GM12878 (cell line): ENCODE measurements around the gene LIN28B. TPM values are rescaled to one million over a fixed set of nuclear protein-coding genes. Genes with fewer than 3 reads are reported as not detected.
"Not testable (repeated sequence)": the region's sequence is repeated elsewhere in the genome, so short reads cannot be mapped to it uniquely, and the experiment has no call there.

Source experiments
- ATAC-seq: fragments of 200-7000 bp; cut with Tn5 transposase; 3 replicates; pipeline ENCODE4 v1.9.1; 2020; ENCODE audit warnings: mild to moderate bottlenecking, moderate library complexity
- BruUV-seq: library from RNA; stranded (reverse); fragments of 400-500 nt; replicated peaks from 2 replicates; lab custom pipeline; 2021; lab: Mats Ljungman, UMichigan
- CTCF ChIA-PET: fragments of 300-600 bp; sonication (Branson Sonifier 250); formaldehyde crosslinking; extraction: SDS; loops from one replicate; lab custom pipeline; 2021; ENCODE audit warnings: inconsistent platforms; lab: Yijun Ruan, JAX
- POLR2A ChIA-PET: fragments of 350-600 bp; formaldehyde crosslinking; extraction: SDS; loops from one replicate; lab custom pipeline; 2021; ENCODE audit warnings: inconsistent platforms; lab: Charles Lee
- RAD21 ChIA-PET: fragments of 300-600 bp; sonication (Branson Sonifier 250); formaldehyde crosslinking; loops from one replicate; lab custom pipeline; 2023; ENCODE audit warnings: antibody characterized with exemption; ENCODE audit not compliant: unreplicated experiment; lab: Charles Lee
- SMC1A ChIA-PET: fragments of 300-600 bp; sonication (Branson Sonifier 250); formaldehyde crosslinking; loops from one replicate; lab custom pipeline; 2023; ENCODE audit not compliant: unreplicated experiment, uncharacterized antibody; lab: Charles Lee
- DNase-seq: peaks from one replicate; pipeline ENCODE4 v3.0.0-alpha.2; 2011; ENCODE audit warnings: low read depth, low spot score
- FAIRE-seq: peaks from 3 replicates; lab custom pipeline; 2011; peaks lifted over from hg19 to GRCh38; lab: Jason Lieb, UNC
- H2AFZ ChIP-seq: 2 replicates; pipeline ENCODE4 v1.6.0; 2011; ENCODE audit warnings: low read depth, low read length, control low read depth; ENCODE audit not compliant: control insufficient read depth
- H3K27ac ChIP-seq: 2 replicates; pipeline ENCODE4 v1.5.1; 2011; ENCODE audit warnings: control low read depth; ENCODE audit not compliant: control insufficient read depth, insufficient read depth
- H3K27me3 ChIP-seq, 2 experiments: replicated peaks in 1 of 2; 2 replicates each; pipeline versions ENCODE4 v1.6.0 to v1.6.1; 2011; ENCODE audit warnings: low read length in 1 of 2; ENCODE audit not compliant: control insufficient read depth in 2 of 2, insufficient read depth in 2 of 2
- H3K36me3 ChIP-seq, 2 experiments: 2 replicates each; pipeline ENCODE4 v1.5.1; 2011; ENCODE audit warnings: low read length in 1 of 2; ENCODE audit not compliant: control insufficient read depth in 2 of 2, insufficient read depth in 2 of 2
- H3K4me1 ChIP-seq: 2 replicates; pipeline ENCODE4 v1.6.1; 2011; ENCODE audit warnings: mild to moderate bottlenecking, low read length, moderate library complexity, mixed read lengths; ENCODE audit not compliant: control insufficient read depth, insufficient read depth
- H3K4me2 ChIP-seq: 2 replicates; pipeline ENCODE4 v1.6.0; 2011; ENCODE audit warnings: control low read depth; ENCODE audit not compliant: control insufficient read depth, insufficient read depth
- H3K4me3 ChIP-seq: fragments of 200-600 bp; sonication (generic); 2 replicates; pipeline ENCODE4 v1.5.1; 2016
- H3K79me2 ChIP-seq: 2 replicates; pipeline ENCODE4 v1.6.0; 2011; ENCODE audit warnings: low read length; ENCODE audit not compliant: control insufficient read depth, insufficient read depth
- H3K9ac ChIP-seq: 2 replicates; pipeline ENCODE4 v1.8.0; 2011; ENCODE audit warnings: low read length, control low read depth, mixed read lengths; ENCODE audit not compliant: control insufficient read depth, insufficient read depth
- H3K9me3 ChIP-seq: replicated peaks from 3 replicates; pipeline ENCODE4 v1.5.1; 2011; ENCODE audit warnings: mild to moderate bottlenecking, low read length; ENCODE audit not compliant: control insufficient read depth, insufficient read depth
- H4K20me1 ChIP-seq: 2 replicates; pipeline ENCODE4 v1.6.0; 2011; ENCODE audit not compliant: control insufficient read depth, insufficient read depth
- ASH2L ChIP-seq: fragments of 300-600, 200-600 bp; sonication (generic); IDR thresholded peaks from 2 replicates; pipeline ENCODE4 v1.6.1; 2017; ENCODE audit warnings: low read depth, mild to moderate bottlenecking, borderline replicate concordance
- FOXM1 ChIP-seq: IDR thresholded peaks from 2 replicates; pipeline ENCODE4 v1.6.1; 2012; ENCODE audit warnings: low read depth, mild to moderate bottlenecking, inconsistent platforms, low read length, moderate library complexity
- HDAC6 ChIP-seq: fragments of 200-600 bp; sonication (generic); IDR thresholded peaks from one replicate; pipeline ENCODE4 v1.8.0; 2017; ENCODE audit warnings: antibody characterized with exemption; ENCODE audit not compliant: unreplicated experiment
- MEF2A ChIP-seq: IDR thresholded peaks from 2 replicates; pipeline ENCODE4 v1.6.1; 2011; ENCODE audit warnings: low read depth, mild to moderate bottlenecking, low read length, moderate library complexity; ENCODE audit not compliant: insufficient read depth
- NFIC ChIP-seq: IDR thresholded peaks from 2 replicates; pipeline ENCODE4 v1.6.1; 2012; ENCODE audit warnings: low read depth, mild to moderate bottlenecking, inconsistent platforms, low read length, moderate library complexity
- SREBF1 ChIP-seq: IDR thresholded peaks from 2 replicates; pipeline ENCODE4 v1.6.1; 2012; ENCODE audit warnings: mild to moderate bottlenecking, low read length
- SREBF2 ChIP-seq: IDR thresholded peaks from 2 replicates; pipeline ENCODE4 v1.6.1; 2012; ENCODE audit warnings: mild to moderate bottlenecking, low read length
- WGBS: methylation state at CpG from one replicate; pipeline ENCODE4 v1.1.6; 2016; ENCODE audit warnings: low lambda C conversion rate; ENCODE audit not compliant: insufficient replicate concordance, insufficient coverage; ENCODE audit errors: missing lambda C conversion rate; 5-methylcytosine and 5-hydroxymethylcytosine counted together
- in situ Hi-C: fragments of 300-500 bp; cut with MboI; formaldehyde crosslinking; loops from 9 replicates; pipeline ENCODE4 v1.14.3; 2018; ENCODE audit warnings: mixed read lengths
- intact Hi-C: fragments of 100-400 bp; cut with micrococcal nuclease; formaldehyde crosslinking; loops from one replicate; pipeline ENCODE4 v1.14.2; 2022; ENCODE audit not compliant: unreplicated experiment
- polyA plus RNA-seq, 11 experiments: library from polyadenylated mRNA; depleted of rRNA in 4 of 11; unstranded in 6 of 11; stranded (reverse) in 5 of 11; fragments of >200 nt; fragmentation: Nextera tagmentation in 4 of 11; fragmentation: Illumina TruSeq in 1 of 11; extraction: Ambion mirVana in 4 of 11; extraction: Trizol in 1 of 11; gene quantifications; 1 replicate in 1 of 11; 2 replicates in 10 of 11; pipeline versions ENCODE4 v1.2.1 to v1.2.3, GENCODE V29; 2011 to 2016; ENCODE audit warnings: inconsistent platforms in 2 of 11, missing spikeins in 2 of 11, low read depth in 1 of 11
- total RNA-seq, 4 experiments: library from RNA; depleted of rRNA in 3 of 4; stranded (reverse); fragments of >200 nt in 3 of 4; fragmentation: Illumina TruSeq in 1 of 4; extraction: Trizol in 1 of 4; gene quantifications; 2 replicates each; pipeline versions ENCODE4 v1.2.1 to v1.2.3, GENCODE V29; 2013 to 2021
- TF ChIP-seq, protein P1 (sequence below): fragments of 450-650 bp; IDR thresholded peaks from 2 replicates; pipeline ENCODE4 v1.6.1; 2017; ENCODE audit warnings: antibody characterized with exemption, mild to moderate bottlenecking, moderate library complexity
- TF ChIP-seq, protein P2 (sequence below): IDR thresholded peaks from 2 replicates; pipeline ENCODE4 v1.6.1; 2011; ENCODE audit warnings: borderline replicate concordance, low read depth, mild to moderate bottlenecking, moderate library complexity, low read length; ENCODE audit not compliant: insufficient read depth, poor library complexity, severe bottlenecking
- TF ChIP-seq, protein P3 (sequence below), 3 experiments: IDR thresholded peaks in 2 of 3; conservative IDR thresholded peaks in 1 of 3; 2 replicates each; pipeline ENCODE4 v1.5.1; 2011; ENCODE audit warnings: low read depth in 3 of 3, low read length in 3 of 3, mild to moderate bottlenecking in 3 of 3, control low read depth in 2 of 3, moderate library complexity in 2 of 3, inconsistent platforms in 1 of 3, mixed read lengths in 1 of 3; ENCODE audit not compliant: control insufficient read depth in 2 of 3, insufficient read depth in 1 of 3; ENCODE audit errors: extremely low read depth in 1 of 3
- TF ChIP-seq, protein P4 (sequence below): fragments of 450-650 bp; IDR thresholded peaks from 2 replicates; pipeline ENCODE4 v1.6.1; 2016; ENCODE audit warnings: mild to moderate bottlenecking

The LIN28B gene
- total and polyA plus RNA-seq, 10 of the 15 experiments (the other 5 are each of a cell fraction or from before 2014, with no cell fraction given): 0.01 to 2.4 (median 0.09) TPM; not detected in 6

DNA sequence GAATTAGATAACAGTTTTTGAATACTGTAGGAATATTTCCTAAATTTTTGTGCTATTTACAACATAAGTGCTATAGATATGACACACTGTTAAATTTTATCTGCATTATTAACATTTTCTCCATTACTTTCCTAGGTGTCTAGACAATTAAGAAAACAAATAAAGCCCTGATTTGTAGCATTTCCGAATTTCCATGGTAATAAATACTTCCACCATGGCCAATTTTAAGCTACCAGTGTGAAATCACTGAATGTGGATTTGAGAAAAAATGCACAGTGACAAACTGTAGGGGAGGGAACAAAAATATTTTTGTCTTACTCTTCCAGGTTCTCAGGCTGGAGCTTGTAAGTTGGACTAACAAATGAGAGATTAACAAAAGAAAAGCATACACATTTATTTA, 27.9 kb downstream of the LIN28B start (continued):
- TF ChIP-seq ASH2L: no peak
- TF ChIP-seq MEF2A: no peak
- TF ChIP-seq FOXM1: no peak
- no peak for TF ChIP-seq HDAC6
- no peak for TF ChIP-seq NFIC
- TF ChIP-seq, protein P1, sequence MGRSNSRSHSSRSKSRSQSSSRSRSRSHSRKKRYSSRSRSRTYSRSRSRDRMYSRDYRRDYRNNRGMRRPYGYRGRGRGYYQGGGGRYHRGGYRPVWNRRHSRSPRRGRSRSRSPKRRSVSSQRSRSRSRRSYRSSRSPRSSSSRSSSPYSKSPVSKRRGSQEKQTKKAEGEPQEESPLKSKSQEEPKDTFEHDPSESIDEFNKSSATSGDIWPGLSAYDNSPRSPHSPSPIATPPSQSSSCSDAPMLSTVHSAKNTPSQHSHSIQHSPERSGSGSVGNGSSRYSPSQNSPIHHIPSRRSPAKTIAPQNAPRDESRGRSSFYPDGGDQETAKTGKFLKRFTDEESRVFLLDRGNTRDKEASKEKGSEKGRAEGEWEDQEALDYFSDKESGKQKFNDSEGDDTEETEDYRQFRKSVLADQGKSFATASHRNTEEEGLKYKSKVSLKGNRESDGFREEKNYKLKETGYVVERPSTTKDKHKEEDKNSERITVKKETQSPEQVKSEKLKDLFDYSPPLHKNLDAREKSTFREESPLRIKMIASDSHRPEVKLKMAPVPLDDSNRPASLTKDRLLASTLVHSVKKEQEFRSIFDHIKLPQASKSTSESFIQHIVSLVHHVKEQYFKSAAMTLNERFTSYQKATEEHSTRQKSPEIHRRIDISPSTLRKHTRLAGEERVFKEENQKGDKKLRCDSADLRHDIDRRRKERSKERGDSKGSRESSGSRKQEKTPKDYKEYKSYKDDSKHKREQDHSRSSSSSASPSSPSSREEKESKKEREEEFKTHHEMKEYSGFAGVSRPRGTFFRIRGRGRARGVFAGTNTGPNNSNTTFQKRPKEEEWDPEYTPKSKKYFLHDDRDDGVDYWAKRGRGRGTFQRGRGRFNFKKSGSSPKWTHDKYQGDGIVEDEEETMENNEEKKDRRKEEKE: no peak
- TF ChIP-seq, protein P2, sequence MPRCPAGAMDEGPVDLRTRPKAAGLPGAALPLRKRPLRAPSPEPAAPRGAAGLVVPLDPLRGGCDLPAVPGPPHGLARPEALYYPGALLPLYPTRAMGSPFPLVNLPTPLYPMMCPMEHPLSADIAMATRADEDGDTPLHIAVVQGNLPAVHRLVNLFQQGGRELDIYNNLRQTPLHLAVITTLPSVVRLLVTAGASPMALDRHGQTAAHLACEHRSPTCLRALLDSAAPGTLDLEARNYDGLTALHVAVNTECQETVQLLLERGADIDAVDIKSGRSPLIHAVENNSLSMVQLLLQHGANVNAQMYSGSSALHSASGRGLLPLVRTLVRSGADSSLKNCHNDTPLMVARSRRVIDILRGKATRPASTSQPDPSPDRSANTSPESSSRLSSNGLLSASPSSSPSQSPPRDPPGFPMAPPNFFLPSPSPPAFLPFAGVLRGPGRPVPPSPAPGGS: no peak
- TF ChIP-seq SREBF2: no peak
- no peak for TF ChIP-seq SREBF1
- TF ChIP-seq, protein P3, sequence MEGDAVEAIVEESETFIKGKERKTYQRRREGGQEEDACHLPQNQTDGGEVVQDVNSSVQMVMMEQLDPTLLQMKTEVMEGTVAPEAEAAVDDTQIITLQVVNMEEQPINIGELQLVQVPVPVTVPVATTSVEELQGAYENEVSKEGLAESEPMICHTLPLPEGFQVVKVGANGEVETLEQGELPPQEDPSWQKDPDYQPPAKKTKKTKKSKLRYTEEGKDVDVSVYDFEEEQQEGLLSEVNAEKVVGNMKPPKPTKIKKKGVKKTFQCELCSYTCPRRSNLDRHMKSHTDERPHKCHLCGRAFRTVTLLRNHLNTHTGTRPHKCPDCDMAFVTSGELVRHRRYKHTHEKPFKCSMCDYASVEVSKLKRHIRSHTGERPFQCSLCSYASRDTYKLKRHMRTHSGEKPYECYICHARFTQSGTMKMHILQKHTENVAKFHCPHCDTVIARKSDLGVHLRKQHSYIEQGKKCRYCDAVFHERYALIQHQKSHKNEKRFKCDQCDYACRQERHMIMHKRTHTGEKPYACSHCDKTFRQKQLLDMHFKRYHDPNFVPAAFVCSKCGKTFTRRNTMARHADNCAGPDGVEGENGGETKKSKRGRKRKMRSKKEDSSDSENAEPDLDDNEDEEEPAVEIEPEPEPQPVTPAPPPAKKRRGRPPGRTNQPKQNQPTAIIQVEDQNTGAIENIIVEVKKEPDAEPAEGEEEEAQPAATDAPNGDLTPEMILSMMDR (IDR thresholded peaks at IDR 0.05 in 2 of 3, conservative IDR thresholded peaks at IDR 0.05 in 1 of 3; ENCODE audit: control insufficient read depth in 2 of 3, extremely low read depth in 1 of 3, insufficient read depth in 1 of 3, low read depth in 3 of 3, low read length in 3 of 3): no peak
- TF ChIP-seq, protein P4, sequence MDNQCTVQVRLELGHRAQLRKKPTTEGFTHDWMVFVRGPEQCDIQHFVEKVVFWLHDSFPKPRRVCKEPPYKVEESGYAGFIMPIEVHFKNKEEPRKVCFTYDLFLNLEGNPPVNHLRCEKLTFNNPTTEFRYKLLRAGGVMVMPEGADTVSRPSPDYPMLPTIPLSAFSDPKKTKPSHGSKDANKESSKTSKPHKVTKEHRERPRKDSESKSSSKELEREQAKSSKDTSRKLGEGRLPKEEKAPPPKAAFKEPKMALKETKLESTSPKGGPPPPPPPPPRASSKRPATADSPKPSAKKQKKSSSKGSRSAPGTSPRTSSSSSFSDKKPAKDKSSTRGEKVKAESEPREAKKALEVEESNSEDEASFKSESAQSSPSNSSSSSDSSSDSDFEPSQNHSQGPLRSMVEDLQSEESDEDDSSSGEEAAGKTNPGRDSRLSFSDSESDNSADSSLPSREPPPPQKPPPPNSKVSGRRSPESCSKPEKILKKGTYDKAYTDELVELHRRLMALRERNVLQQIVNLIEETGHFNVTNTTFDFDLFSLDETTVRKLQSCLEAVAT: no peak

DNA sequence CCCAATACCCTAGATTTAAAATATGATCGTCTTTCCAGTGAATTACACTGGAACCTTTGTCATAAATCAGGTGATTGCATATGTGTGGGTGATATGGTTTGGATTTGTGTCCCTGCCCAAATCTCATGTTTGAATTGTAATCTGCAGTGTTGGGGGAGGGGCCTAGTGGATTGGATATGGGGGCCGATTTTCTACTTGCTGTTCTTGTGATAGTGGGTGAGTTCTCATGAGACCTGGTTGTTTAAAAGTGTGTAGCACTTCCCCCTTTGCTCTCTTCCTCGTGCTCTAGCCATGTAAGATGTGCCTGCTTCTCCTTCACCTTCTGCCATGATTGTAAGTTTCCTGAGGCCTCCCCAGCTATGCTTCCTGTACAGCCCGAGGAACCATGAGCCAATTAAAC, 29.0 kb downstream of the LIN28B start:
- DNase-seq, in situ Hi-C loops, H2AFZ ChIP-seq, H4K20me1 ChIP-seq, BruUV-seq, H3K4me3 ChIP-seq, H3K4me2 ChIP-seq, POLR2A ChIA-PET, H3K27ac ChIP-seq, RAD21 ChIA-PET, H3K9ac ChIP-seq, H3K36me3 ChIP-seq, H3K9me3 ChIP-seq, intact Hi-C loops, H3K4me1 ChIP-seq, H3K79me2 ChIP-seq, ATAC-seq, H3K27me3 ChIP-seq, CTCF ChIA-PET, FAIRE-seq: not testable (repeated sequence)
- SMC1A ChIA-PET: interaction anchor here (1.6 kb wide), 1 partner anchor 92 kb away, joined by 4 read pairs; no protein-coding TSS in a partner anchor
- 20% methylated on average over 4 of the region's 4 CpGs for WGBS
